RWPE1 (cell line): ENCODE measurements around the gene ZBED3.
"Not testable (repeated sequence)": the region's sequence is repeated elsewhere in the genome, so short reads cannot be mapped to it uniquely, and the experiment has no call there.

Experiments
- CTCF ChIA-PET: fragments of 350-600 bp; sonication (Branson Sonifier 250); formaldehyde crosslinking; extraction: SDS; loops from one replicate; lab custom pipeline; 2021; lab: Yijun Ruan, JAX
- POLR2A ChIA-PET: fragments of 400-600 bp; formaldehyde crosslinking; extraction: SDS; loops from one replicate; lab custom pipeline; 2020; ENCODE audit warnings: antibody characterized with exemption; ENCODE audit not compliant: low non-redundant PET; lab: Yijun Ruan, JAX
- DNase-seq: peaks from one replicate; pipeline ENCODE4 v3.0.0; 2012; ENCODE audit warnings: low spot score
- H3K27ac ChIP-seq: fragments of 450-650 bp; 2 replicates; pipeline ENCODE4 v1.5.1; 2017
- TF ChIP-seq, protein P1 (sequence below): fragments of 450-650 bp; conservative IDR thresholded peaks from 2 replicates; pipeline ENCODE4 v1.5.1; 2017; ENCODE audit warnings: low read depth, mild to moderate bottlenecking

Gene ZBED3

DNA sequence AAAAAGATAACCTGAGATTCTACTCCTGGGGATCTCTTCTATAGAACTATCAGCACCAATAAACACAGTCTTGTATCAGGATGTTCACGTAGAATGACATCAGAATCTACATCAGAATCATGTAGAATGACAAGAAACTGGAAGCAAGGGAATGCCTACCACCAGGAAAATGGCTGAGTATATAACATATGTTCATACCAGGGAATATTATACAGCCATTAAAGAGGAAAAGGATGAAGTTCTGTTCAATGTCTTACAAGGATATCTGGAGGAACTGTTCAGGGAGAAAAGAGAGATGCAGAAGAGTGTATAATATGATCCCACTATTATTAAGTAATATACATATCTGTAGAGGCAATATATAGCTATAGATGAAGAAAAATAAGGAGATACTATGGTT is 4.8 kb downstream of the ZBED3 start:
- POLR2A ChIA-PET: no interaction called here

DNA sequence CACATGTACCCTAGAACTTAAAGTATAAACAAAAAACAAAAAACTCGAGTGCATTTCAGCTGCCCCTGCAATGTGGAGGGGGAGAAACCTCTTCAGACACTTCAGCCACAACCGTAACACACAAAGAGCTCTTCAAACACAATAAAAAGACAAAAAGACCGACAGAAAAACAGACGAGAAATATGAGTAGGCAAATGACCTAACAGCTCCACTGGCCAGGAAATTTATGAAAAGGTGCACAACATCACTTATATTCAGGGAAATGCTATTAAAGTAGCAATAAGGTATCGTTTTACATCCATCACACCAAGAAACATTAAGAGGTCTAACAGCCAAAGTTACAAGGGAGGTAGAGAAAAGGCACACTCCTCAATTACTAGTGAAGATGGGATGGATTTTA is 6.2 kb downstream of the ZBED3 start:
- POLR2A ChIA-PET: interaction anchor here (0.6 kb wide), 1 partner anchor 580 kb away, joined by 3 read pairs; no protein-coding TSS in a partner anchor
- CTCF ChIA-PET: interaction anchor here (0.6 kb wide), 1 partner anchor 26 kb away, joined by 3 read pairs; no protein-coding TSS in a partner anchor
- DNase-seq: no peak
- TF ChIP-seq, protein P1, sequence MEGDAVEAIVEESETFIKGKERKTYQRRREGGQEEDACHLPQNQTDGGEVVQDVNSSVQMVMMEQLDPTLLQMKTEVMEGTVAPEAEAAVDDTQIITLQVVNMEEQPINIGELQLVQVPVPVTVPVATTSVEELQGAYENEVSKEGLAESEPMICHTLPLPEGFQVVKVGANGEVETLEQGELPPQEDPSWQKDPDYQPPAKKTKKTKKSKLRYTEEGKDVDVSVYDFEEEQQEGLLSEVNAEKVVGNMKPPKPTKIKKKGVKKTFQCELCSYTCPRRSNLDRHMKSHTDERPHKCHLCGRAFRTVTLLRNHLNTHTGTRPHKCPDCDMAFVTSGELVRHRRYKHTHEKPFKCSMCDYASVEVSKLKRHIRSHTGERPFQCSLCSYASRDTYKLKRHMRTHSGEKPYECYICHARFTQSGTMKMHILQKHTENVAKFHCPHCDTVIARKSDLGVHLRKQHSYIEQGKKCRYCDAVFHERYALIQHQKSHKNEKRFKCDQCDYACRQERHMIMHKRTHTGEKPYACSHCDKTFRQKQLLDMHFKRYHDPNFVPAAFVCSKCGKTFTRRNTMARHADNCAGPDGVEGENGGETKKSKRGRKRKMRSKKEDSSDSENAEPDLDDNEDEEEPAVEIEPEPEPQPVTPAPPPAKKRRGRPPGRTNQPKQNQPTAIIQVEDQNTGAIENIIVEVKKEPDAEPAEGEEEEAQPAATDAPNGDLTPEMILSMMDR: no peak
- H3K27ac ChIP-seq: no peak overlapping the region

More for the DNA sequence above, 4.8 kb downstream of the ZBED3 start:
- DNase-seq: no peak
- CTCF ChIA-PET: no interaction called here
- TF ChIP-seq, protein P1: no peak
- H3K27ac ChIP-seq: no peak overlapping the region

DNA sequence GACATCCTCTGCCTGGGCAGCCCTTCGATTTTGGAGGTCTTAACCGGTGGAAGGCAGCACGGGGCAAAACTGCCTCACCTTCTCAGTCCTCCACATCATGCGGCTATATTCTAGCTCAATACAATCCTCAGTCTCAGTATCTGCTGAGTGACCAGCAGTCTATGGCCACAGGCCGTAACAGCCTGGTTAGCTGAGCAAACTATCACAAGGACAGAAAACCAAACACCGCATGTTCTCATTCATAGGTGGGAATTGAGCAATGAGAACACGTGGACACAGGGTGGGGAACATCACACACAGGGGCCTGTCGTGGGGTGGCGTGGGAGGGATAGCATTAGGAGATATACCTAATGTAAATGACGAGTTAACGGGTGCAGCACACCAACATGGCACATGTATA is 6.6 kb downstream of the ZBED3 start:
- CTCF ChIA-PET: not testable (repeated sequence)

DNA sequence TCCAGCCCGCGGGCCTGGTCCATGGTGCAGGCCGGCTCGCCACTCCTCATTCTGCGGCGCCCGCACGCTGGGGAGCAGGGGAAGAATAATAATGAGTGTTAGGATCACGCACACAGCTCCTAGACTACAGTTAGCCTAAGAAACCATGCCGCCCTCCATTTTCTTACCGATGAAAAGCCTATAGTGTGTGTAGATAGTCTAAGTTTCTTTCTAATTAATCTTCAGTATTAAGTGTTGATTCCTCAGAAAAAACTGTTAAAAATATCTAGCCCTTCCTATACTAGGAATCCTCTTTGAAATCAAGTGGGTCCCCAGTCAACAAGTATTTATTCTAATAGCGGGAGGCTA is 9.3 kb downstream of the ZBED3 start:
- POLR2A ChIA-PET: no interaction called here
- no peak overlapping the region for H3K27ac ChIP-seq
- TF ChIP-seq, protein P1: peak; percentile 17; the same call in 1 of the 2 replicates
- DNase-seq: no peak
- CTCF ChIA-PET: interaction anchor here (0.6 to 2.0 kb wide), 13 partner anchors 8 to 1789 kb away, joined by 3 to 18 read pairs (median 4); partner anchors contain the start of genes WDR41 and ZBED3

More for the DNA sequence above, 6.6 kb downstream of the ZBED3 start:
- not testable (repeated sequence) for DNase-seq, H3K27ac ChIP-seq
- POLR2A ChIA-PET: interaction anchor here (0.6 kb wide), 1 partner anchor 580 kb away, joined by 3 read pairs; no protein-coding TSS in a partner anchor

DNA sequence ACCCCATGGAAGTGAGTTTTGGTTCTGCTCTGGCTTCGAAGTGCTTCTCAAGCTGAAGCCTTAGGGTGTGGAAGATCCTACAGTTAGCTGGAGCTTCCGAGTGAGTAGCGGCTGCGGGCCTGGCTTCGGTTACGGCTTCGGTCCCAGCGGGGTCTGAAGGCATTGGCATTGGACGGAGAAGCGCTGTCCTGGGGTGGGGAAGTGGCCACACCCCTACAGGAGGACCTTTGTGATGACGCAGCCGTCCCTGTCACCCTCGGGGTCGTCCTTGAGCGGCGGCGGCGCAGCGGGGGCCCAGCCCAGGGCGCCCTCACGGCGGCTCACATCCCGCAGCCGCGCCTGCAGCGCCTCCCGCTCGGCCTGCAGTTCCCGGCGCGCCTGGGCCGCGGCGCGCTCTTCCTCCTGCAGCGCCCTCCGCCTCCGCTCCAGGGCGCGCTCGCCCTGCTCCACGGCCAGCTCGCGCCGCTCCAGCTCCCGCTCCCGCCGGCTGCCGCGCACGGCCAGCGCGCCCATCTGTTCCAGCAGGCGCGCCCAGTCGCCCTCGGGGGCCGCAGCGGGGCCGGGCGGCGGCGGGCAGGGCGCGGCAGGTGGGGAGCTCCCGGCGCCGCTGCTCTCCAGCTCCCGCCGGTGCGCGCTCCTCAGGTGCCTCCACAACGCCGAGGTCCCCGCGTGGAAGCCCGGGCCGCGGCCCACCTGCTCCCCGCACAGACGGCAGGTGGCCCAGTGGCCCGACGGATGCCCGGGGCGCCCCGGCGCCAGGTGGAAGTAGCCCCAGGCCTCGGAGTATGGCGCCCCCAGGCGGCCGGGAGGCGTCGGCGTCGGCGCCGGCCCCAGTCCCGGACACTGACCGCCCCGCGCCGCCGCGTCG is 9.9 kb downstream of the ZBED3 start:
- H3K27ac ChIP-seq: no peak overlapping the region
- CTCF ChIA-PET: interaction anchor here (0.6 to 2.0 kb wide), 16 partner anchors 9 to 1788 kb away, joined by 3 to 18 read pairs (median 4); partner anchors contain the start of genes WDR41 and ZBED3
- DNase-seq: peak; percentile 57
- TF ChIP-seq, protein P1: peak; percentile 74
- POLR2A ChIA-PET: no interaction called here

DNA sequence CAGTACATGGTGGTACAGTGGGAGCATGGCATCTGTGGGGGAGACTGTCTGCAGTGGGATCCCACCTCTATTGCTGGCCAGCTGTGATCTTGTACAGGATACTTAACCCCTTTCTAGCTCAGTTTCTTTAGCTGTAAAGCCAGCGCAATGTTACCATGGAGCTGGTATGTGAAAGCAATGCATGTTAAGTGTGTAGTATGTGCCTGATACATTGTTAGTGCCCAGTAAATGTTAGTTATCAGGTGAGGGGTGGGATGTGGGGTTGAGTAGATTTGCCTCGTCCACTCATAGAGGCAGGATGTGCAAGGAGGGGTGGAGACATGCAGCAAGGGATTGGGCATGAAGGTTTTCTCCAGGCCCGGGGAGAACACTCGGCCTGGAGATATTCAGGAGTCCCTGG is 12.3 kb downstream of the ZBED3 start:
- ChIA-PET CTCF (no interaction called here), POLR2A (no interaction called here)
- H3K27ac ChIP-seq: no peak overlapping the region
- no peak for DNase-seq
- TF ChIP-seq, protein P1: no peak

DNA sequence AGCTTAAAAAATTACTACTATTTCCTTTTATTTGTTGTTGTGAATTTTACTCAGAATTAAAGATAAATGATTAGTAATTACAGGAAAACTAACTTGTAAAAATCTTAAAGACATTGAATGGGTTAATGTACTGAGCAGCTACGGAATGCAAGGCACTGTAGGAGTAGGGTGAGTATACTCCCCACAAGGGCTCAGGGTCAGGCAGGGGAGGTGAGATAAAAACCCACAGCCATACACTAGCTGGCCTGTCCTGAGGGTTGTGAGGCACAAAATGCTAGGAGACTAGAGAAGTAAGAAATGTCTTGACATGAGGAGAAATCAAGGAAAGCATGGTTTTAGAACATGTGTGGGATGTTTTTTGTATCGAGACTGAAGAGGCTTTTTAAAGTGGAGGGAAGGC is 13.4 kb downstream of the ZBED3 start:
- CTCF ChIA-PET: no interaction called here
- TF ChIP-seq, protein P1: no peak
- no peak overlapping the region for H3K27ac ChIP-seq
- no peak for DNase-seq
- POLR2A ChIA-PET: no interaction called here
